HepG2 (cell line): Measurements from ENCODE around the gene COL9A3. TPM values are rescaled to one million over a fixed set of nuclear protein-coding genes. Genes with fewer than 3 reads are reported as not detected.

Experiments used
- AHR ChIP-seq: IDR thresholded peaks from 2 replicates; pipeline ENCODE4 v1.6.1; 2018; ENCODE audit warnings: missing genetic modification reagents, missing compliant biosample characterization
- BHLHE40 ChIP-seq: IDR thresholded peaks from 2 replicates; pipeline ENCODE4 v1.6.1; 2011; ENCODE audit warnings: low read length, improper control_type of control experiment
- DBP ChIP-seq: sonication (generic); formaldehyde crosslinking; IDR thresholded peaks from 2 replicates; pipeline ENCODE4 v1.4.0; 2020; ENCODE audit warnings: missing genetic modification reagents; ENCODE audit errors: not compliant biosample characterization
- EHMT2 ChIP-seq: fragments of 200-600 bp; sonication (generic); IDR thresholded peaks from 2 replicates; pipeline ENCODE4 v1.7.0; 2017; ENCODE audit warnings: antibody characterized with exemption, low read depth, low read length, borderline replicate concordance
- ETV5 ChIP-seq: IDR thresholded peaks from 2 replicates; pipeline ENCODE4 v1.6.1; 2018; ENCODE audit warnings: missing biosample characterization, missing genetic modification reagents, inconsistent platforms, borderline replicate concordance
- IKZF4 ChIP-seq: sonication (generic); formaldehyde crosslinking; IDR thresholded peaks from 2 replicates; pipeline ENCODE4 v1.5.1; 2020; ENCODE audit warnings: borderline replicate concordance, mild to moderate bottlenecking, low read depth, missing genetic modification reagents; ENCODE audit errors: not compliant biosample characterization
- MXI1 ChIP-seq: IDR thresholded peaks from 3 replicates; pipeline ENCODE4 v1.6.1; 2012; ENCODE audit warnings: low read depth, low read length, inconsistent platforms, borderline replicate concordance
- NR2F1 ChIP-seq, 2 experiments: fragments of 450-650 bp in 1 of 2; formaldehyde crosslinking in 1 of 2; IDR thresholded peaks; 2 replicates each; pipeline versions ENCODE4 v1.5.0 to v1.6.1; 2016 to 2020; ENCODE audit warnings: mild to moderate bottlenecking in 1 of 2, missing compliant biosample characterization in 1 of 2, missing genetic modification reagents in 1 of 2, moderate library complexity in 1 of 2
- RNF219 ChIP-seq: sonication (generic); formaldehyde crosslinking; IDR thresholded peaks from 2 replicates; pipeline ENCODE4 v1.5.0; 2020; ENCODE audit warnings: mild to moderate bottlenecking, missing genetic modification reagents
- SIN3A ChIP-seq: IDR thresholded peaks from 2 replicates; pipeline ENCODE4 v1.6.1; 2011; ENCODE audit warnings: low read depth, mild to moderate bottlenecking, control low read depth, low read length, borderline replicate concordance
- SMARCC2 ChIP-seq: fragments of 450-650 bp; IDR thresholded peaks from 2 replicates; pipeline ENCODE4 v1.6.1; 2017; ENCODE audit warnings: antibody characterized with exemption, mild to moderate bottlenecking
- TSC22D2 ChIP-seq: sonication (generic); formaldehyde crosslinking; IDR thresholded peaks from 2 replicates; pipeline ENCODE4 v1.5.1; 2020; ENCODE audit warnings: missing genetic modification reagents, mild to moderate bottlenecking, borderline replicate concordance
- ZKSCAN8 ChIP-seq: IDR thresholded peaks from 2 replicates; pipeline ENCODE4 v1.6.1; 2016; ENCODE audit warnings: borderline replicate concordance, missing genetic modification reagents, missing compliant biosample characterization
- ZNF34 ChIP-seq: sonication (generic); formaldehyde crosslinking; IDR thresholded peaks from 2 replicates; pipeline ENCODE4 v1.4.0; 2020; ENCODE audit warnings: mild to moderate bottlenecking, missing genetic modification reagents, borderline replicate concordance
- ZNF572 ChIP-seq: sonication (generic); formaldehyde crosslinking; IDR thresholded peaks from 2 replicates; pipeline ENCODE4 v1.5.1; 2020; ENCODE audit warnings: mild to moderate bottlenecking, missing genetic modification reagents
- ZNF644 ChIP-seq: IDR thresholded peaks from 2 replicates; pipeline ENCODE4 v1.6.1; 2016; ENCODE audit warnings: low read depth
- ZNF678 ChIP-seq: sonication (generic); formaldehyde crosslinking; IDR thresholded peaks from 2 replicates; pipeline ENCODE4 v1.4.0; 2020; ENCODE audit warnings: mild to moderate bottlenecking, missing genetic modification reagents
- ZNF768 ChIP-seq: sonication (generic); formaldehyde crosslinking; IDR thresholded peaks from 2 replicates; pipeline ENCODE4 v1.4.0; 2020; ENCODE audit warnings: missing genetic modification reagents
- ZNF790 ChIP-seq: sonication (generic); formaldehyde crosslinking; IDR thresholded peaks from 2 replicates; pipeline ENCODE4 v1.8.0; 2022; ENCODE audit warnings: missing genetic modification reagents, mild to moderate bottlenecking, borderline replicate concordance
- ZSCAN9 ChIP-seq: IDR thresholded peaks from 2 replicates; pipeline ENCODE4 v1.6.1; 2016; ENCODE audit warnings: borderline replicate concordance
- polyA plus RNA-seq, 8 experiments: library from polyadenylated mRNA; depleted of rRNA in 3 of 8; stranded (reverse) in 7 of 8; unstranded in 1 of 8; fragments of >200 nt; fragmentation: Illumina TruSeq in 4 of 8; extraction: Trizol in 4 of 8; gene quantifications; 2 replicates each; pipeline versions ENCODE4 v1.2.1 to v1.2.3, GENCODE V29; 2011 to 2016; ENCODE audit warnings: low read depth in 4 of 8, missing spikeins in 1 of 8, mixed read lengths in 1 of 8; ENCODE audit not compliant: insufficient read depth in 1 of 8
- total RNA-seq, 5 experiments: library from RNA; depleted of rRNA; stranded (reverse); fragments of >200 nt; fragmentation: Illumina TruSeq; extraction: Trizol; gene quantifications; 2 replicates each; pipeline ENCODE4 v1.2.3, GENCODE V29; 2016; ENCODE audit warnings: low read depth in 1 of 5
- TF ChIP-seq, protein P1 (sequence below): sonication (generic); formaldehyde crosslinking; IDR thresholded peaks from 2 replicates; pipeline ENCODE4 v1.4.0; 2020; ENCODE audit warnings: mild to moderate bottlenecking, missing genetic modification reagents
- TF ChIP-seq, protein P2 (sequence below): sonication (generic); formaldehyde crosslinking; IDR thresholded peaks from 2 replicates; pipeline ENCODE4 v1.5.1; 2020; ENCODE audit warnings: missing genetic modification reagents, mild to moderate bottlenecking, borderline replicate concordance

COL9A3 gene
- total and polyA plus RNA-seq, 2 of the 13 experiments (the other 11 are each of a cell fraction or from before 2014, with no cell fraction given) = 155 to 204 TPM

- TF ChIP-seq, protein P1, sequence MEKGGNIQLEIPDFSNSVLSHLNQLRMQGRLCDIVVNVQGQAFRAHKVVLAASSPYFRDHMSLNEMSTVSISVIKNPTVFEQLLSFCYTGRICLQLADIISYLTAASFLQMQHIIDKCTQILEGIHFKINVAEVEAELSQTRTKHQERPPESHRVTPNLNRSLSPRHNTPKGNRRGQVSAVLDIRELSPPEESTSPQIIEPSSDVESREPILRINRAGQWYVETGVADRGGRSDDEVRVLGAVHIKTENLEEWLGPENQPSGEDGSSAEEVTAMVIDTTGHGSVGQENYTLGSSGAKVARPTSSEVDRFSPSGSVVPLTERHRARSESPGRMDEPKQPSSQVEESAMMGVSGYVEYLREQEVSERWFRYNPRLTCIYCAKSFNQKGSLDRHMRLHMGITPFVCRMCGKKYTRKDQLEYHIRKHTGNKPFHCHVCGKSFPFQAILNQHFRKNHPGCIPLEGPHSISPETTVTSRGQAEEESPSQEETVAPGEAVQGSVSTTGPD = no peak
- TF ChIP-seq AHR (CRISPR knock-in tag) = peak; percentile 77; the same call in 1 of the 2 replicates
- TF ChIP-seq, protein P2, sequence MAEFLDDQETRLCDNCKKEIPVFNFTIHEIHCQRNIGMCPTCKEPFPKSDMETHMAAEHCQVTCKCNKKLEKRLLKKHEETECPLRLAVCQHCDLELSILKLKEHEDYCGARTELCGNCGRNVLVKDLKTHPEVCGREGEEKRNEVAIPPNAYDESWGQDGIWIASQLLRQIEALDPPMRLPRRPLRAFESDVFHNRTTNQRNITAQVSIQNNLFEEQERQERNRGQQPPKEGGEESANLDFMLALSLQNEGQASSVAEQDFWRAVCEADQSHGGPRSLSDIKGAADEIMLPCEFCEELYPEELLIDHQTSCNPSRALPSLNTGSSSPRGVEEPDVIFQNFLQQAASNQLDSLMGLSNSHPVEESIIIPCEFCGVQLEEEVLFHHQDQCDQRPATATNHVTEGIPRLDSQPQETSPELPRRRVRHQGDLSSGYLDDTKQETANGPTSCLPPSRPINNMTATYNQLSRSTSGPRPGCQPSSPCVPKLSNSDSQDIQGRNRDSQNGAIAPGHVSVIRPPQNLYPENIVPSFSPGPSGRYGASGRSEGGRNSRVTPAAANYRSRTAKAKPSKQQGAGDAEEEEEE = no peak
- peak; percentile 99 for TF ChIP-seq ZNF768 (CRISPR knock-in tag)
- peak; percentile 37; the same call in 1 of the 2 replicates for TF ChIP-seq ZNF790 (CRISPR knock-in tag)
- peak; percentile 76 for TF ChIP-seq TSC22D2 (CRISPR knock-in tag)
- TF ChIP-seq ZNF572 (CRISPR knock-in tag) = no peak
- TF ChIP-seq BHLHE40 = peak; percentile 63
- peak; percentile 19 to 58; a peak in 2 of 4 replicates for TF ChIP-seq NR2F1 (CRISPR knock-in tag; IDR thresholded peaks at IDR 0.05)
- TF ChIP-seq RNF219 (CRISPR knock-in tag) = no peak
- TF ChIP-seq SIN3A = peak; percentile 52; the same call in 1 of the 2 replicates
- no peak for TF ChIP-seq DBP (CRISPR knock-in tag)
- TF ChIP-seq ZKSCAN8 = peak; percentile 92
- TF ChIP-seq EHMT2 = no peak; the same call in 1 of the 2 replicates
- peak; percentile 91 for TF ChIP-seq ZSCAN9 (CRISPR knock-in tag)
- peak; percentile 68; the same call in 1 of the 2 replicates for TF ChIP-seq ETV5 (CRISPR knock-in tag)
- peak; percentile 78; the same call in 1 of the 3 replicates for TF ChIP-seq MXI1
- TF ChIP-seq ZNF678 (CRISPR knock-in tag) = no peak
- TF ChIP-seq IKZF4 (CRISPR knock-in tag) = peak; percentile 31
- peak; percentile 62; the same call in 1 of the 2 replicates for TF ChIP-seq ZNF644 (CRISPR knock-in tag)
- TF ChIP-seq ZNF34 (CRISPR knock-in tag) = no peak
- TF ChIP-seq SMARCC2 = no peak
Observed at GRCh38 chr20:62822788-62823651, 6.2 kb downstream of the COL9A3 start (continued).
